Sciatic nerve (tissue), 2 donors: ENCODE data around the gene CCDC138. TPM values are rescaled to one million over a fixed set of nuclear protein-coding genes. Genes with fewer than 3 reads are reported as not detected.

Source experiments
- ATAC-seq: fragments of 200-7000 bp; cut with Tn5 transposase; one replicate; pipeline ENCODE4 v1.9.1; 2020; ENCODE audit warnings: mild to moderate bottlenecking, moderate library complexity
- DNase-seq: peaks from one replicate; pipeline ENCODE4 v3.0.0-alpha.2; 2020; ENCODE audit warnings: low spot score
- intact Hi-C: fragments of 100-400 bp; cut with DNase I; formaldehyde crosslinking; loops from one replicate; pipeline ENCODE4 v1.14.2; 2022
- total RNA-seq: library from RNA; stranded (reverse); fragmentation: NEBNext Ultra II Directional; extraction: Animal tissue kit (Norgen Biotek cat#: 25700); gene quantifications from one replicate; pipeline ENCODE4 v1.2.1, GENCODE V29; 2021
- donor health status: DM: no; HTN: no; CAD: no.
- donor health status: DM: no; HTN: no; CAD: no.

CCDC138 gene
- total RNA-seq, 1 donor from 2014 or later: 3.1 TPM

GRCh38 chr2:108877506-108877905, 90.9 kb downstream of the CCDC138 start:
- ATAC-seq (no peak), DNase-seq (no peak)
- intact Hi-C loops: no loop called here

- no peak for ATAC-seq
- intact Hi-C loops: no loop called here
- DNase-seq: no peak
These were observed 91.7 kb downstream of the CCDC138 start for GRCh38 chr2:108878276-108878675.

DNA sequence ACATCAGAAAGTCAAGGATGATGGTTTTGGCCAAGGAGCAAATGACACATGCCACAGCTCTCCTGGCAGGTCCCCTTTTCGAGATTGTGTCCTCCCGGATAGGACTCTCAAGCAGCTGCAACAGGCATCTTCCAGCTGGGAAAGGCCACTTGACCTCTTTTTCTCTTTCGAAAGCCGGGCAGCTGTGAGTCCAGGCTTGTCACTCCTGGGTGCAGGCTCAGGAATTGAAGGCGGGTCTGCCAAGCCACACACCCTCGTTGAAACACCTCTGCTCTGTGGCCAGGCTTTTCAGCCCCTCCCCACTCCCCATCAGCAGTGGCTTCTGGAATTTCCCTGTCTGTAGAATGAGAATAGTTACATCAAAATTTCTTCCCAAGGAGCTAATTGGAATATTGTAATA, 98.0 kb downstream of the CCDC138 start:
- ATAC-seq: no peak
- intact Hi-C loops: no loop called here
- DNase-seq: no peak

GRCh38 chr2:108889907-108890306, 103.3 kb downstream of the CCDC138 start:
- intact Hi-C loops: no loop called here
- ATAC-seq (no peak), DNase-seq (no peak)

- DNase-seq: no peak
- no peak for ATAC-seq
- intact Hi-C loops: no loop called here
These were observed 106.7 kb downstream of the CCDC138 start for GRCh38 chr2:108893277-108893676.

- no peak for DNase-seq
- ATAC-seq: no peak
- intact Hi-C loops: no loop called here
These were observed 108.2 kb downstream of the CCDC138 start for GRCh38 chr2:108894766-108895165.

GRCh38 chr2:108895188-108895587, 108.6 kb downstream of the CCDC138 start:
- no peak for DNase-seq
- intact Hi-C loops: no loop called here
- no peak for ATAC-seq

DNA sequence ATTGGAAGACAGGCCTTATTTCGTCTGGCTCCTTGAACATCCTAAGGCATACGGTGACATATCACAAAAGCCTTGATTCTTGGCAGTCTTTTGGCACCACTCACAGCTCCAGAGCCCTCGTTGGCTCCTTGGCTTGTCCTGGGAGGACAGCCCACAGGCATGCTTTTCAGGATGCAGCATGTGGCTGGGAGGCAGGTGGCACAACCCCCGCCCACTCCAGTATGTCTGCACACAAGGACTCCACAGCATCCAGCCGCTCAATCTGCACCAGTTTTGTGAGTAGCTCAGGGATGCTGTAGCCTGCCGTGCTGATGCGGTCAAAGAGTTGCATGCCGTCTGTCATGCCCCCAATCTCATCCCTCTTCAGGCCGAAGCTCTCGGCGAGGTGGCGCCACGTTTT, 110.2 kb downstream of the CCDC138 start:
- no peak for ATAC-seq
- intact Hi-C loops: no loop called here
- DNase-seq: no peak

DNA sequence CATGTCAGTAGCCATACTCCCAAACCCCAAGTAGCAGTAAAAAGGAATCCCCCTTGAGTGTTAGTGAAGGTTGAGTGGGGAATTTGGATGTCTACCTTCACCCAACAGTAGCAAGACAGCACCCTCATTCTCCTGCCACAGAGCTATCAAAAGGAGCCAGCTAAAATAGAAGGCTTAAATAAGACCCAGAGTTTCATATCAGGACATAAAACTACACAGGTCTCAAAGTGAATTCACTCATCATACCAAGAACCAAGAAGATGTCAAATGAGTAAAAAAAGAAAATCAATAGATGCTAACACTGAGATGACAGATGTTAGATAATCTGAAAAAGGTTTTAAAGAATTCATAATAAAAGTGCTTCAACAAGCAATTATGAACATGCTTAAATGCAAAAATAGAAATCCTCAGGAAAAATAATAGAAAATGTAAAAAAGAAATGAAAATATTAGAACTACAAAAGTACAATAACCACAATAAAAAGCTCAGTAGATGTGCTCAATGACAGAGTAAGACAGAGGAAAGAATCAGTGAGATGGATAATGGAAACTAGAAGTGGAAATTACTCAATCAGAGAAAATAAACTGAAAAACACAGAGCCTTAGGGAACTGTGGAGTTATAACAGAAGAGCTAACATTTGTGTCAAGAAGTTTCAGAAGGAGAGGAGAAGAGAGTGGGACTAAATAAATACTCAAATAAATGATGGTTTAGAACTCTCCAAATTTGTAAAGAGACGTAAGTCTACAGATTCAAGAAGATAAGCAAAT, 111.9 kb downstream of the CCDC138 start:
- ATAC-seq: no peak
- intact Hi-C loops: no loop called here
- no peak for DNase-seq

DNA sequence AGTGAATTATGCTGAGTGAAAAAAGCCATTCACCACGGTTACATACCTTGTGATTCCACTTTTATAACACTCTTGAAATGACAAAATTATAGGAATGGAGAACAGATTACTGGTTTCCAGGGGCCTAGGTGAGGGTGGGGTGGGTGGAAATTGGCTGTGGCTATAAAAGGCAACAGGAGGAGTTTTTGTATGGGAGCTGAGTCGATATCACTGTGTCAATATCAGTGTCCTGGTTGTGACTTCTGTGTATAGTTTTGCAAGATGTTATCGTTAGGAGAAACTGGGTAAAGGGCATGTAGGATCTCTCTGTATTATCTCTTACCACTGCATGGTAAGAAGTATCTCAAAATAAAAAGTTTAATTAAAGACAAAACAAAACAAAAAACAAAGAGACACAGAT, 118.1 kb downstream of the CCDC138 start:
- DNase-seq: no peak
- intact Hi-C loops: no loop called here
- ATAC-seq: no peak

GRCh38 chr2:108905176-108905575, 118.6 kb downstream of the CCDC138 start:
- DNase-seq (no peak), ATAC-seq (no peak)

GRCh38 chr2:108905906-108906305, 119.3 kb downstream of the CCDC138 start:
- ATAC-seq: no peak
- intact Hi-C loops: no loop called here
- no peak for DNase-seq

More at GRCh38 chr2:108905176-108905575, 118.6 kb downstream of the CCDC138 start:
- intact Hi-C loops: no loop called here

GRCh38 chr2:108906403-108907077, 120.0 kb downstream of the CCDC138 start:
- ATAC-seq: no peak
- intact Hi-C loops: no loop called here
- DNase-seq: no peak

DNA sequence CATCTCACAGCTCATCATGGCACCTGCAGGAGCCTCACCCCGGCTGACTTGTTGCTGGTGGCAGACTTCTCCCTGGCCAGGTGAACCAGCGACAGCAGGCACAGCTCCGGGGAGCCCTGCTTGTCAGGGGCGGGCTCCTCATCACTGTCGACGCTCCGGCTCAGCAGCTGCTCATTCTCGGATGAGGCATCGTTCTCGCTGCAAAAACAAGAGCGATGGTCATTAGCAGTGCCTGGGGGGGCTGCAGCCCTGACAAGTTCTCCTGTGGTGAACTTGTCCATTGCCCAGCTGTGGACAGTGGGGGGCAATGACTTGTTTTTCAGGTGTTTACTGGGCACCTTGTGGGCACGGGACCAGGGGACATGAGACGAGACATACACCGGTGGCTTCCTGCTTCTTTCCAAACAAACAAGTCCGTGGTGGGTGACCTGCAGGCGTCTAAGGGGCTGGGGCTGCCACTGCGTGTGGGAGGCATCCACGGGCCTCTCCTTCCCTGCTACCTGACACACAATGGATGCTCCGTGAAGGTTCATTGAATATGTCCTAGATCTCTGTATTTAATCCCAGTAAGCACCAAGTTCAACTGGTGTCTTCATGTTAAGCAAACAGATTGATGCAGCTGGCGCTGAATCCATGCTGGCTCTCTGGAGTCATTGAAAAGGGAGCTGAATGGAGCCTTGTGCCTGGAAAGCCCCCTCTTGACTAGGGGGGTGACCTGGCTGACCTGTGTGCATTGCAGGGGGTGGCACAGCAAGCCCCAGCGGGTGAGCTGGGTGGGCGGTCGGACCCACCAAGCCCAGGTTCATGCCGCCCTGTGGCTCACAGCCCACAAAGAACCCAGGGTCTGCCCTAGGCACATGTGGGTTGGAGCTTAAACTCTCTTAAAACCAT, 121.5 kb downstream of the CCDC138 start:
- ATAC-seq (no peak), DNase-seq (no peak)
- intact Hi-C loops: no loop called here

GRCh38 chr2:108908713-108909070, 122.1 kb downstream of the CCDC138 start:
- intact Hi-C loops: no loop called here
- DNase-seq (no peak), ATAC-seq (peak; percentile 45)

DNA sequence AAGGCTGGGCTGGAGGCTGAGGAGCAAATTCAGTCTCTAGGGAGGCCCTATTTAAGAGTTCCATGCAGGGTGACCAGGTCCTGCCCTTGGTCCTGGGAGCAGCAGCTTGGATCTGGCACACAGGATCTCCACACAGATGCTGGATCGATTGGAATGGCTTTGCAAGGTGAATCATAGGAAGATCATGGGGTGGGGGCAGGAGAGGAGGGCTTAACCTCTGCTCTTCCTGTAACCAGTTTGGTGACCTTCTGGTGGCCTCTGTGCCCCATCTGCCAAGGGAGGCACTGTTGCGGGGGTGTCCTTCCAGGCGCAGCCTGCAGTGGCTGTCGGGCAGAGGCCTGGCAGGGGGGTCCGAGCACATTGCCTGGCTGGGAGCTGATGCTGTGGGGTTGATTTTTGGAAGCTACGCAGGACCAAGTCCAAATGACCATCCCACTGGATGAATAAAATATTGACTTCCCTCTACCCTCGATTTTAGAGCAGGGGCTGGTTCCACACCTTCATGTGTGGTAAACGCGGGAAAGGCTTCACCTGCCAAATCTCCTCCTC, 122.8 kb downstream of the CCDC138 start:
- ATAC-seq: no peak

DNA sequence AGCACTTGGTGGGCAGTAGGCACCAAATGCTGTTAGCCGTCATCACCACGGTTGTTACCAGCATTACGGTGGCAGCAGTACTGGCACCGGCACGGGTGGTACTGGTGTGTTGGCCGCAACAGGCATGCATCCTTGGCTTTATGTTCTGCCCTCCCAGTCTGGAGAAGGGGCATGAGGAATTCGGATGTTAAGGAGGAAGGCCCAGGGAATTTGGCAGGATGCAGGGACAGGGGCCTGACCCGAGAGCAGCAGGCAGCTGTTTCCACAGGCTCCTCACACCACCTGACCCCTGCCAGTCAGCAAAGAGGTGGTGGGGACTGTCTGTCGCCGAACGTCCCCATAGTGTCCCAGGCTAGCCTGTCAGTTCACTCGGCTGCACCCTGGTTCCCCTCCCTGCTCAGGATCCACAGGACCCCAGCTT, 123.5 kb downstream of the CCDC138 start:
- DNase-seq (no peak), ATAC-seq (no peak)
- intact Hi-C loops: no loop called here

More for the DNA sequence above, 122.8 kb downstream of the CCDC138 start:
- DNase-seq: no peak
- intact Hi-C loops: no loop called here

GRCh38 chr2:108910541-108911396, 124.2 kb downstream of the CCDC138 start:
- no peak for ATAC-seq

DNA sequence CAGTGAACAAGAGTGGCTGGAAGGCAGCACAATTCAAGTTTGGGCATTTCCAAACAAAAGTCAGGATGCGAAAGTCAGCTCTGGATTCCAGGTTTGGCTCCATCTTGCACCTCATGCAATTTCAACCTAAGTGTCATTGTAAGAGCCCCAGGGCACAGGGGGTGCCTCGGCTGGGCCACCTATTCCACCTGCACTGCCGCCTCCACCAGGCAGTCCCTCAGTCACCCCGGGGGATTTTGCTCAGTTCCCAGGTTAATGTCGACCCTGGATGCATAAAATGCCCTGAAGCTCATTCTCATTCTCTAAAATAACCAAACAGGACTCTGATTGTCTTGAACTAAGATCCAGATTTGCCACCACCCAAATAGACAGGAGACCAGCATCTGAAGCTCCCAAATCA, 124.8 kb downstream of the CCDC138 start:
- DNase-seq: no peak
- intact Hi-C loops: no loop called here
- ATAC-seq: no peak

More at GRCh38 chr2:108910541-108911396, 124.2 kb downstream of the CCDC138 start:
- DNase-seq: no peak
- intact Hi-C loops: no loop called here
